NCI-H510A (cell line): ENCODE results near the gene ABCA12.

Source experiments
- DNase-seq: peaks from one replicate; lab custom pipeline; 2025; lab: John Stamatoyannopoulos, UW

The ABCA12 gene

DNA sequence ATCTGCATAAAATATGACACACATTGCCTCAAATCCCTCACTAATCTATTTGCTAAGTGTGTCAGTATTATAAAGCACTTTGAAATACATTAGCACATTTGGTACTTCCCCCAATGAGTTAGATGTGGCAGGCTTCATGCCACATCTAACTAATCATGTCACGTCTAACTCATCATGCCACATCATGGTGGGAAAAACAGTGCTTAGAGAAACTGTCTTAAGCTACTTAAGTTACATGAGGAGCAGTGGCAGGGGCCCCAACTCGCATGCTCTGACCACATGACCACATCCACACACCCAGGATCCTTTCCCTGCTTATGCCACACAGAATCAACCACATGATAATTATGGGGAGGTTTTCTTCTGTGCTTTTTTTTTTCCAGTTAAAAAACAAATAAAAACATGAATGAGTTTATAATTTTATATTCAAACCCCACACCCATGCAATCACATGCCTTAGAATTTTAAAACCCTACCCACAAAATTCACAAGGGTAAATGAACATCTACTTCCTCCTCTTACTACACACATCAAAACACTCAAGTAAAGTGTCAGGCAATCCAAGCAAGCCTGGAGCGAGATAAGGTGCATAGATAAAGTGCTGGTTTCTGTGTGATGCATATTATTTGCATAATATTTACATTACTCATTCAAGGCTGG is 1.6 kb downstream of the ABCA12 start:
- DNase-seq, result no peak

DNA sequence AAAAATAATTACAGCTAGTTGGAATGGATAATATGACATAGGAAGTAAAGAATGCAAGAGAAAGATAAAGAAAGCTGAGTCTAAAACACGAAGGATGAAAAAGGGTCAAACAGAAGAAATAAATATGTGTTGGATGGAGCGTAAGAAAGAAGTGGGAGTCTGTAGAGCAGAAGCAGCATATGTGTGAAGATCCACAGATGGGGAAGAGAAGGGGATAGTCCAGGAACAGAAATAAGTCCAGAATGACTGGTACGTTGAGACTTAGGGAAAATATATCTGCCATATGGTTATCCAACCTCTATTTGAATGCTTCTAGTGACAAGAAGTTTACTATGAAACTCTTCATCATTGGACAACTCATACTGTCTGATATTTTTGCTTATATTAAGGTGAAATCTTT is 18.0 kb downstream of the ABCA12 start:
- DNase-seq, result no peak

GRCh38 chr2:215119847-215120246 is 18.6 kb downstream of the ABCA12 start:
- DNase-seq, result no peak

- DNase-seq, result no peak
Measured at GRCh38 chr2:215110918-215111317, 27.5 kb downstream of the ABCA12 start.

DNA sequence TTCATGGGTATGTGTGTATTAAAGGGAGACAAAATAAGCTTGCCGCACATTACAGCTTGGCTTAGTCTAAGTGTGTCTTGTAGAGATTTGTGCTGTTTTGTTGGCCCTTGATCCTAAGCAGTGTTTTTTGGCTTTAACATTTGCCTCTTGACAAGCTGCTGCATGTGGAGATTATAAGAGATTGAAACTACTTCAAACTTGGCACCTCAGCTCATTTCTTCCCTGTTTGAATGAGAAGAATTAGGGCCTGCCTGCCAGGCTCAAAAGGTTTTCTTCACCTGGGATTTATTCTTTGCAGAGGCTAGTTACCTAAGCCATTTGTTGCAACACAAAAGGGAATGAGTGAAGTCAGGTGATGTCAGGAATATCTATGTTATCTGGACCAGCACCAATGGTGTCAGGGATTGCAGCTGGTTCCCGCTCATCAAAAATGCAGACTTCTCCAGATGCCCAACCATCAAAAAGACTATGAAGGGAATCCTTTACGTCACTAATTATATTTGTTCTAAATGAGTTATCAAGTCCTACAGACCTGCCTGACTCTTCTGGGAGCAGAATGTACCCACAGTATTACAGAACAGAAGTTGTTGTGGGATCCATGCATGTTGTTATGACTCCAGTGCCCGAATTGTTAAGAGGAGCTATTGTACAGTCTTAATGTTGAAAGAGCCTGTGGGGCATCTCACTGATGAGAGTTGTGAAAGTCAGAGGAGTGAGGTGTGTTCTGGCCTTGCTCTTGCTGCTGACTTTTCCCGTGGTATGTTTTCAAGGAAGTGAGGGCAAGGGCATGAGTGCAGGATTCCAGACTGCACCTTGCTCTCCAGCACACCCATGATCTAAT is 31.0 kb downstream of the ABCA12 start:
- no peak for DNase-seq

GRCh38 chr2:215105607-215106354 is 32.6 kb downstream of the ABCA12 start:
- no peak for DNase-seq

- no peak for DNase-seq
Measured at GRCh38 chr2:215104226-215104625, 34.2 kb downstream of the ABCA12 start.

DNA sequence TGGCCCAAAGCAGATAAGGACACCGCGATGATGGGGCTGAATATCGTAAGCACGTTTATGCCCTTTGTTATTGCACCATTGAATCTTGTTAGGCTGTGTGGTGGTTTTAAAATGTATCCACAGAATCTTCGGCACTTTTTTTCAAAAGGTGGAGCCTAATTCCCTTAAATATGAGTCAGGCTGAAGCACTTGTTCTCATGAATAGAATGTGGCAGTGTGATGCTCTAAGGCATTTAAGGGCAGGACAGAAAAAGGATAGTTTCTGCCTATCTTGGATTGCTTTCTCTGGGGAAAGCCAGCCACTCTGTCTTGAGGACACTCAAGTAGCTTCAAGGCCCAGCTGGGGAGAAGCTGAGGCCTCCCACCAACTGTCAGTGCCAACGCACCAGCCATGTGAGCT is 39.6 kb downstream of the ABCA12 start:
- DNase-seq, result no peak

DNA sequence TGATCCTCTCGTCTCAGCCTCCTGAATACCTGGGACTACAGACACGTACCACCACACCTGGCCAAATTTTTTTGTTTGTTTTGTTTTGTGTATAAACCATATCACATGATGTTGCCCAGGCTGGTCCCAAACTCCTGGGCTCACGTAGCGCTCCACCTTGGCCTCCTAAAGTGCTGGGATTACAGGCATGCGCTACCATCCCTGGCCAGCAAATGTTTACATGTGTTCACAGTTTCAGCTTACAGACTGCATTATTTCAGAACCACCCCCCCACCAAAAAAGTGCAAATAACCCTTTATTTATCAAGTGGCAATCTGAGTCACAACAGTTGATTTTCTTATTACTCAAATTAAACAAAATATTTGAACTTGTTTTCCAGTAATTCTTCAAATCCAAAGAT is 54.3 kb downstream of the ABCA12 start:
- DNase-seq, result no peak

DNA sequence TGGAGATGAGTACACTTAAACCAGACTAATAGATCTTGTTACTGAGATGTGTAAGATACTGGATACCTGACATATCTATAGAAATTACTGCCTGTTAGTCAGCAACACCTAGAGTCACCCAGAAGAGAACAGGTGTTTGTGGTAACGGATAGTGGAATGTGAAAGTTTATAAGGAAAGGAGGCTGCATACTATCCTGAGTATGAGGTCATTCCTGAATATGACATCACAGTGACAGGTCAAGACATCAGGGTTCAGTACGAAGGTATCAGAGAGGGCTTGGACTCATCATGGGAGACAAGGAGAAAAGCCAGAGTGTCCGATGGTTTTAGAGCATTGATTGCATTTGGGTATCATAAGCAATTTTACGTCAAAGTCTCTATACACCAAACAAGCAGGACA is 55.3 kb downstream of the ABCA12 start:
- DNase-seq, result no peak

DNA sequence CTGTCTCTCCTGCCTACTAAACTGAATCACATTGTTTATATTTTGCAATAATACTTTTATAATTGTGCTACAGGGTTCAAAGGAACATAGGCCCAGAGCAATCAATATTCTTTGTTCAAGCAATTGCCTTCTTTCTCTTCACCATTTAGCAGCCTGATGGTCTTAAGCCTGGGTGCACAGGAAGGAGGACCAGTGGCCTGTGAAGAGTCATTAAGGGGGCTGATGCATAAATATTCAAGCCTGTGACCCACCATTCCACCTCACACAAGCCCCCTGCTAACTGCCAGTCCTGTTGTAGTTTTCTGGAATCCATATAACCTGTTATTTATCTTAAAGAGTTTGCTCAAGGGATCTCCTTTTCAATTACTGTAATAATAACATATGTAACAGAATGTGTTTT is 56.0 kb downstream of the ABCA12 start:
- no peak for DNase-seq

DNA sequence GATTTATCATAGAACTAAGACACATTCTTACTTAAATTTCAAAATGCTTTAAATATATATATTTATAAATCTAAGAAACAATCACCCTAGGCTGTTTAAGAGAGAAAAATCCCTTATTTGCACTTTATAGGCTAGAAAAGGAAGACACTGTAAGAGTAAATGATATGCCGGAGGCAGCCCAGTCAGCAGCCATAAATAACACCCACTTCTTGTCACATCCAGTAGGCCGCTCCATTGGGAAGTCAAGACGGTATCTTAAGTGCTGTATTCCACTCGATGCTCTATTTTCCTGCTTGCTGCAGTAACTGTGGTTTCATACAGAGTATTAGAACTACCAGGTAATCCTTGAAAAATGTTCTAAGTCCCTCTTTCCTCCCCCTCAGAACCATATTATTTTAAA is 57.9 kb downstream of the ABCA12 start:
- no peak for DNase-seq

GRCh38 chr2:215071676-215072075 is 66.8 kb downstream of the ABCA12 start:
- no peak for DNase-seq

DNA sequence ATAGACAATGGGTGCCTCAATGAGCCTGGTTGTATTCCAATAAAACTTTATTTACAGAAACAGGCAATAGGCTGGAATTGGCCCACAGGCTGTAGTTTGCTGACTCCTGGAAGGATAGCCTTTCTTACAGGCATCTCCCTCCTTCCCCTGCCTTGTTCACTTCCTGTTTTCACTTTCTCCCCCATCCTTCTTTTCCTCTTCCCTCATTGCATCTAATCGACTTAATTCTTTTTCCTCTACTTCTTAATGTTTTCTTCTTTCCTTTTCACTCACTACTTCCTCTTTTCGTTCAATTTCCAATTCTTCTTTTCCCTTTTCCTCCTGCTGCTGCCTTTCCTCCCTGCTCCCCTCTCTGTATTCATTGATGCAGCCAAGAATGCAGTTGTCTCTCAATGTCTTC is 70.0 kb downstream of the ABCA12 start:
- no peak for DNase-seq

DNA sequence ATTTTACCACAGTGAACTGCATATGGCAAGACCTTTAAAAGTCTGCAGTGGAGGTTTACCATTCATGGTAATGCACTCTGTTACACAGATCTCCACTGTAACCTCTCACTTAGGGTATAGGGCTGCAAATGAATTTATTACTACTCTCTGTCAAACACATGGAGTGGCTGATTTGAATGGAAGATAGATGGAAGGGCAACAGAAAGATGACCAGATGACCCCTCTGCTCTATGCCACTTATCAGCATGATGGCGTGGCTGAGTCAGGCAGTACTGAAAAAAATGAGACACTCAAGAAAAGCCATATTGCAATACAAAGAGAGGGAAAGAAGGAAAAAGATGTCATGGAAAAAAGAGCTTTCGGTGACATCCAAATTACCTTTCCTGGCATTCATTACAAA is 72.3 kb downstream of the ABCA12 start:
- no peak for DNase-seq

- DNase-seq, result no peak
Measured at GRCh38 chr2:215063526-215063925, 74.9 kb downstream of the ABCA12 start.

- DNase-seq, result no peak
Measured at GRCh38 chr2:215060861-215061536, 77.4 kb downstream of the ABCA12 start.

- no peak for DNase-seq
Measured at GRCh38 chr2:215059724-215060123, 78.7 kb downstream of the ABCA12 start.

- DNase-seq, result no peak
Measured at GRCh38 chr2:215055891-215056290, 82.5 kb downstream of the ABCA12 start.

DNA sequence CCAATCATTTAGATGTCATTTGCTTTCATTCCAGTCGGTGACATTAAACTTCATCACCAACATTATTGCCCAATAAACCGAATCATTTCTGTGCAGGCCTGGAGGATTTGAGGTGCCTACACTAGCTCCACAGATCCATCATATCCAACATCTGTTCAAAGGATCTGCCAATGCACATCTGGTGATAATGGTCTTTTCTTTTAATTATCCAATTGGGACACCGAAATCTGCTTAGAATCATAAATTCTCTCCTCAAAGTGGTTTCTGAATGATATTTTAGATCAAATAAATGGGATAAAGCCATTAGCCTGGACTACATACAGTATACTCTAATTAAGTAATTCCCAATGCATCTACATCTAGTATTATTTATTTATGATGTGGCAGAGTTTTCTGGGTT is 85.6 kb downstream of the ABCA12 start:
- no peak for DNase-seq

DNA sequence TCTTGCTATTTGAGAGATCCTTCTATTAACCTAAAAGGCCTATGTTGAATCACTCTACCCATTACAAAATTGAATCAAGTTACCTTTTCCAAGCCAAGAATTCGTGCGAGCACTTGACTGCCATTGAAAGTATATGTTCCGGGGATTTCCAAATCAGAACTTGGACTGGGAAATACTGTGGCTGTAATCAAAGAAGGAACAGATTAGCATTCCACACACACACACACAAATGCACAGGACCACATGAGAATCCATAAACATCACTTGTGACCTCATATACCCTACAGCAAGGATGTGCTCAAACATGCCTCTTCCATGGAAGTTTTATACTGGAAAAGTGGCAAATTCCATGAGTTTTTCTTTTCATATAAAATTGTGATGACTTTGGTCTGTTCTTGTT is 86.0 kb downstream of the ABCA12 start:
- no peak for DNase-seq

- no peak for DNase-seq
Measured at GRCh38 chr2:215049341-215049740, 89.1 kb downstream of the ABCA12 start.
